Kidney capillary endothelial cell (primary cell): ENCODE measurements around the gene SHLD1.
"Not testable (repeated sequence)": the region's sequence is repeated elsewhere in the genome, so short reads cannot be mapped to it uniquely, and the experiment has no call there.

Source experiments
- DNase-seq: peaks from one replicate; pipeline ENCODE4 v3.0.0-alpha.2; 2018; ENCODE audit warnings: low spot score

Gene SHLD1

GRCh38 chr20:5781798-5782750, 31.9 kb downstream of the SHLD1 start:
- DNase-seq = no peak

GRCh38 chr20:5784735-5785134, 34.5 kb downstream of the SHLD1 start:
- no peak for DNase-seq

- DNase-seq = no peak
These were observed 34.9 kb downstream of the SHLD1 start for GRCh38 chr20:5785146-5785545.

GRCh38 chr20:5786930-5787795, 37.0 kb downstream of the SHLD1 start:
- DNase-seq = no peak

- DNase-seq = no peak
These were observed 37.6 kb downstream of the SHLD1 start for GRCh38 chr20:5787796-5788165.

GRCh38 chr20:5788385-5788895, 38.2 kb downstream of the SHLD1 start:
- peak; percentile 80 for DNase-seq

- no peak for DNase-seq
These were observed 39.6 kb downstream of the SHLD1 start for GRCh38 chr20:5789827-5790226.

GRCh38 chr20:5793916-5794315, 43.7 kb downstream of the SHLD1 start:
- DNase-seq = no peak

GRCh38 chr20:5796331-5797040, 46.3 kb downstream of the SHLD1 start:
- DNase-seq = no peak

GRCh38 chr20:5797165-5797564, 47.0 kb downstream of the SHLD1 start:
- no peak for DNase-seq

- no peak for DNase-seq
These were observed 47.8 kb downstream of the SHLD1 start for GRCh38 chr20:5797843-5798462.

- not testable (repeated sequence) for DNase-seq
These were observed 53.6 kb downstream of the SHLD1 start for GRCh38 chr20:5803754-5804303.

GRCh38 chr20:5806457-5807263, 56.5 kb downstream of the SHLD1 start:
- no peak for DNase-seq

GRCh38 chr20:5807431-5807830, 57.2 kb downstream of the SHLD1 start:
- DNase-seq = no peak

- no peak for DNase-seq
These were observed 58.7 kb downstream of the SHLD1 start for GRCh38 chr20:5808901-5809300.

GRCh38 chr20:5809495-5809894, 59.3 kb downstream of the SHLD1 start:
- no peak for DNase-seq

GRCh38 chr20:5810800-5811422, 60.7 kb downstream of the SHLD1 start:
- no peak for DNase-seq

- DNase-seq = no peak
These were observed 61.5 kb downstream of the SHLD1 start for GRCh38 chr20:5811746-5812145.

GRCh38 chr20:5818346-5818681, 68.1 kb downstream of the SHLD1 start:
- DNase-seq = no peak

- DNase-seq = no peak
These were observed 70.5 kb downstream of the SHLD1 start for GRCh38 chr20:5820738-5821137.
